H1 (cell line): ENCODE data around the gene TAGLN2.

ENCODE experiments used
- BACH1 ChIP-seq: IDR thresholded peaks from 2 replicates; pipeline ENCODE4 v1.6.1; 2012; ENCODE audit warnings: low read length, improper control_type of control experiment
- KDM1A ChIP-seq: fragments of 200-600, 300-600 bp; sonication (generic); IDR thresholded peaks from 2 replicates; pipeline ENCODE4 v1.7.1; 2016; ENCODE audit warnings: mild to moderate bottlenecking, low read length, borderline replicate concordance
- POLR2A ChIP-seq, 2 experiments: IDR thresholded peaks; 1 replicate in 1 of 2; 2 replicates in 1 of 2; pipeline ENCODE4 v1.6.1; 2011; ENCODE audit warnings: low read depth in 2 of 2, low read length in 2 of 2, mild to moderate bottlenecking in 2 of 2; ENCODE audit errors: control extremely low read depth in 1 of 2

GRCh38 chr1:159889821-159890252 lies 35.5 kb downstream of the TAGLN2 start:
- no peak for TF ChIP-seq POLR2A (IDR thresholded peaks at IDR 0.05; ENCODE audit: control extremely low read depth in 1 of 2, low read depth in 2 of 2, low read length in 2 of 2)
- no peak for TF ChIP-seq BACH1
- no peak for TF ChIP-seq KDM1A
